ENCODE measurements around the gene GAPDHS. TPM values are rescaled to one million over a fixed set of nuclear protein-coding genes. Genes with fewer than 3 reads are reported as not detected.

GAPDHS gene
- total RNA-seq, 1 experiment from 2014 or later: not detected

- ChIA-PET CTCF (no interaction called here), POLR2A (ENCODE audit: low non-redundant PET) (no interaction called here)
- no peak overlapping the region for H3K4me3 ChIP-seq (ENCODE audit: low read depth, low read length, poor library complexity, severe bottlenecking)
- peaks cover 14% of the 10 kb centered on the region for H3K27me3 ChIP-seq (replicated peaks; ENCODE audit: insufficient read depth, low read depth, low read length, poor library complexity)
- H3K9me3 ChIP-seq (ENCODE audit: low read depth, low read length, poor library complexity, severe bottlenecking): no peaks in the 10 kb centered on the region
- intact Hi-C loops (cut with micrococcal nuclease; ENCODE audit: unreplicated experiment): no loop called here
- no peak for DNase-seq (ENCODE audit: low spot score)
- no peak overlapping the region for H3K27ac ChIP-seq (ENCODE audit: low read depth, low read length, poor library complexity, severe bottlenecking)
- no peaks in the 10 kb centered on the region for H3K36me3 ChIP-seq (ENCODE audit: insufficient read depth, low read length, poor library complexity, severe bottlenecking)
- TF ChIP-seq, protein P1, sequence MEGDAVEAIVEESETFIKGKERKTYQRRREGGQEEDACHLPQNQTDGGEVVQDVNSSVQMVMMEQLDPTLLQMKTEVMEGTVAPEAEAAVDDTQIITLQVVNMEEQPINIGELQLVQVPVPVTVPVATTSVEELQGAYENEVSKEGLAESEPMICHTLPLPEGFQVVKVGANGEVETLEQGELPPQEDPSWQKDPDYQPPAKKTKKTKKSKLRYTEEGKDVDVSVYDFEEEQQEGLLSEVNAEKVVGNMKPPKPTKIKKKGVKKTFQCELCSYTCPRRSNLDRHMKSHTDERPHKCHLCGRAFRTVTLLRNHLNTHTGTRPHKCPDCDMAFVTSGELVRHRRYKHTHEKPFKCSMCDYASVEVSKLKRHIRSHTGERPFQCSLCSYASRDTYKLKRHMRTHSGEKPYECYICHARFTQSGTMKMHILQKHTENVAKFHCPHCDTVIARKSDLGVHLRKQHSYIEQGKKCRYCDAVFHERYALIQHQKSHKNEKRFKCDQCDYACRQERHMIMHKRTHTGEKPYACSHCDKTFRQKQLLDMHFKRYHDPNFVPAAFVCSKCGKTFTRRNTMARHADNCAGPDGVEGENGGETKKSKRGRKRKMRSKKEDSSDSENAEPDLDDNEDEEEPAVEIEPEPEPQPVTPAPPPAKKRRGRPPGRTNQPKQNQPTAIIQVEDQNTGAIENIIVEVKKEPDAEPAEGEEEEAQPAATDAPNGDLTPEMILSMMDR (conservative IDR thresholded peaks at IDR 0.05; ENCODE audit: low read depth, low read length): no peak
- no peak for TF ChIP-seq EZH2 (IDR thresholded peaks at IDR 0.05; ENCODE audit: borderline replicate concordance, low read depth, low read length, poor library complexity, severe bottlenecking)
- H3K4me1 ChIP-seq (ENCODE audit: insufficient read depth, low read length, poor library complexity, severe bottlenecking): no peaks in the 10 kb centered on the region
- no TSS peak for BruUV-seq (replicated peaks)
Observed at GRCh38 chr19:35565016-35565856, 32.0 kb downstream of the GAPDHS start.

GRCh38 chr19:35566738-35567137, 33.5 kb downstream of the GAPDHS start:
- no peak for DNase-seq (ENCODE audit: low spot score)
- intact Hi-C loops (cut with micrococcal nuclease; ENCODE audit: unreplicated experiment): no loop called here
- Histone ChIP-seq H3K4me1 (ENCODE audit: insufficient read depth, low read length, poor library complexity, severe bottlenecking) (no peaks in the 10 kb centered on the region), H3K27ac (ENCODE audit: low read depth, low read length, poor library complexity, severe bottlenecking) (no peak overlapping the region), H3K36me3 (ENCODE audit: insufficient read depth, low read length, poor library complexity, severe bottlenecking) (no peaks in the 10 kb centered on the region), H3K9me3 (ENCODE audit: low read depth, low read length, poor library complexity, severe bottlenecking) (no peaks in the 10 kb centered on the region), H3K27me3 (replicated peaks; ENCODE audit: insufficient read depth, low read depth, low read length, poor library complexity) (peaks cover 11% of the 10 kb centered on the region), H3K4me3 (ENCODE audit: low read depth, low read length, poor library complexity, severe bottlenecking) (no peak overlapping the region)
- no TSS peak for BruUV-seq (replicated peaks)
- POLR2A ChIA-PET (ENCODE audit: low non-redundant PET): no interaction called here
- TF ChIP-seq EZH2 (IDR thresholded peaks at IDR 0.05; ENCODE audit: borderline replicate concordance, low read depth, low read length, poor library complexity, severe bottlenecking): no peak
- TF ChIP-seq, protein P1 (conservative IDR thresholded peaks at IDR 0.05; ENCODE audit: low read depth, low read length): no peak
- CTCF ChIA-PET: no interaction called here

DNA sequence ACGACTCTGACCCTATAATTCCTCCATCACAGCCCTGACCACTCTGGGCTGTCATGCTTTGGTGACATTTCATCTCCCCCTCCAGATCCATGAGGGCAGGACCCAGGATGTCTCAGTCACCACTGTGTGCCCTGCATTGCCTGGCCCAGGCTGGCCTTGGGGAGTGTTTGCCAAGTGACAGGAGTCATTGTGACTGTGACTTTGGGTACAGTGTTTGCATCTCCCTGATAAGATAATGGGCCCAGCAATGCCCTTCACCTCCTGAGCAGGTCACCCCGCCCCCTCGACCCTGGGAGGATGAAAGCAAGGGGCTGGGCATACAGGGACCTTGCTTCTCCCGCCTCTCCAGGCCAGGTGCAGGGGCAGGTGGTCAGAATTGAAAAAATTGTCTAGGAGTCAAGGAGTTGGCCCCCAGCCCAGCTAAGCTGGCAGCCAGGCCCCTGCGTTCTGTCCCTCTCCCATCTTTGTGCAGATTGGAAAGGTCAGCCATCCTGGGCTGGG, 36.1 kb downstream of the GAPDHS start:
- Histone ChIP-seq H3K27ac (ENCODE audit: low read depth, low read length, poor library complexity, severe bottlenecking) (no peak overlapping the region), H3K36me3 (ENCODE audit: insufficient read depth, low read length, poor library complexity, severe bottlenecking) (no peaks in the 10 kb centered on the region), H3K4me3 (ENCODE audit: low read depth, low read length, poor library complexity, severe bottlenecking) (no peak overlapping the region), H3K27me3 (replicated peaks; ENCODE audit: insufficient read depth, low read depth, low read length, poor library complexity) (peaks cover 8% of the 10 kb centered on the region), H3K4me1 (ENCODE audit: insufficient read depth, low read length, poor library complexity, severe bottlenecking) (no peaks in the 10 kb centered on the region), H3K9me3 (ENCODE audit: low read depth, low read length, poor library complexity, severe bottlenecking) (no peaks in the 10 kb centered on the region)
- no peak for DNase-seq (ENCODE audit: low spot score)
- no TSS peak for BruUV-seq (replicated peaks)
- TF ChIP-seq, protein P1 (conservative IDR thresholded peaks at IDR 0.05; ENCODE audit: low read depth, low read length): no peak
- TF ChIP-seq EZH2 (IDR thresholded peaks at IDR 0.05; ENCODE audit: borderline replicate concordance, low read depth, low read length, poor library complexity, severe bottlenecking): no peak
- intact Hi-C loops (cut with micrococcal nuclease; ENCODE audit: unreplicated experiment): no loop called here
- ChIA-PET CTCF (no interaction called here), POLR2A (ENCODE audit: low non-redundant PET) (no interaction called here)

All from A673 (cell line).